ENCODE measurements around the gene CCSER1.

GRCh38 chr4:91598696-91599095 is 1471.5 kb downstream of the CCSER1 start:
- no peak for TF ChIP-seq CTCF (IDR thresholded peaks at IDR 0.05)
- TF ChIP-seq EZH2 (IDR thresholded peaks at IDR 0.05; ENCODE audit: borderline replicate concordance, insufficient read depth, low read depth, low read length, poor library complexity, severe bottlenecking), result no peak

Data from B cell (primary cell).